Duodenal mucosa (tissue), 2 donors: ENCODE data around the gene PLIN5.
A peak's percentile ranks its signal among the peaks of the same experiment; 100 is the strongest.
"Not testable (repeated sequence)": the region's sequence is repeated elsewhere in the genome, so short reads cannot be mapped to it uniquely, and the experiment has no call there.

ENCODE experiments used
- H3K27ac ChIP-seq: one replicate; pipeline ENCODE4 v1.7.0; 2013; ENCODE audit warnings: low read depth, low read length
- H3K27me3 ChIP-seq, 2 donors: one replicate each; pipeline ENCODE4 v1.7.0; 2013; ENCODE audit warnings: low read length in 2 of 2, control low read depth in 1 of 2; ENCODE audit not compliant: insufficient read depth in 2 of 2, control insufficient read depth in 1 of 2
- H3K36me3 ChIP-seq, 2 donors: one replicate each; pipeline ENCODE4 v1.7.0; 2013; ENCODE audit warnings: low read length in 2 of 2, control low read depth in 1 of 2; ENCODE audit not compliant: insufficient read depth in 2 of 2, control insufficient read depth in 1 of 2
- H3K4me1 ChIP-seq, 2 donors: one replicate each; pipeline ENCODE4 v1.7.0; 2013; ENCODE audit warnings: low read length in 2 of 2, control low read depth in 1 of 2; ENCODE audit not compliant: insufficient read depth in 2 of 2, control insufficient read depth in 1 of 2
- H3K4me3 ChIP-seq, 2 donors: one replicate each; pipeline ENCODE4 v1.7.0; 2013; ENCODE audit warnings: low read length in 2 of 2, low read depth in 1 of 2
- H3K9ac ChIP-seq, 2 donors: one replicate each; pipeline ENCODE4 v1.7.0; 2013; ENCODE audit warnings: low read length in 2 of 2, low read depth in 1 of 2
- H3K9me3 ChIP-seq, 2 donors: one replicate each; pipeline ENCODE4 v1.7.0; 2013; ENCODE audit warnings: low read length in 2 of 2, control low read depth in 1 of 2; ENCODE audit not compliant: control insufficient read depth in 1 of 2

The PLIN5 gene

DNA sequence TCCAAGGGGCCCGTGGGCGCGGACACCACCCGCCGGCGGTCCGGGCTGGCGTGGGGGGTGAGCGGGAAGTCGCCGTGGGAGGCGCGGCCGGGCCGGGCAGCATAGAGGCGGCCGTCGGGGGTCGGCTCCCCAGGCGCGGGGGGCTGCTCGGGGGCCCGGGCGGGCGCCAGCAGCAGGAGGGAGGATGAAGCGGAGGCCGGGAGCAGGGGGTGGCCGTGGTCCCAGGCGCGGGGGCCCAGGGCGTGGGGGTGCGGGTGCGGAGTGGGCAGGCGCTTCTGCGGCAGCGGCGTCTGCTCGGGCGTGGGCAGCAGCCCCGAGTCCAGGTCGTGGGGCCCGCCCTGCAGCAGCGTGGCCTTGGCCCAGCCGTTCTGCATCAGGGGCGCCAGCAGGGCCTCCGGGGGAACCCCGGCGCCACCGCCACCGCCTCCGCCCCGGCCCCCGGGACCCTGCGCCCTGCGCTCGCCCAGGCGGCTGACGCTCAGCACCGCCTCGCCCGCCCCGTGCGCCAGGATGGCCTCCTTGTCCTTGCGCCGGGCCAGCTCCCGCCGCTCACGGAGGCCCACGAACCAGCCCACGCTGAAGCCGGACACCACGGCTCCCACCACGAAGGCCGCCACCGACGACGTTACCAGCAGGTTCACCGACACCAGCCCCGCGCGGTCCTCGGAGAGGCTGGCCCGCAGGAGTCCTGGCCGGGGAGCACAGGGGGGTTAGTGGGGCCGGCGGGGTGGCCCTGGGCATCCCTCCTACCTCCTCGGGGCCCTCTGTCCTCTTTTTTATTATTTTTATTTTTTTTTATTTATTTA lies 9.0 kb upstream of the PLIN5 start:
- peaks cover 6 to 20% of the 10 kb centered on the region in 2 donors for H3K4me1 ChIP-seq
- no peaks in the 10 kb centered on the region for H3K27me3 ChIP-seq
- H3K27ac ChIP-seq: no peak overlapping the region
- no peaks in the 10 kb centered on the region for H3K9me3 ChIP-seq
- H3K9ac ChIP-seq: no peak overlapping the region
- no peaks in the 10 kb centered on the region for H3K36me3 ChIP-seq
- H3K4me3 ChIP-seq: no peak overlapping the region

- no peak overlapping the region for H3K27ac ChIP-seq
- no peaks in the 10 kb centered on the region for H3K9me3 ChIP-seq
- H3K27me3 ChIP-seq: no peaks in the 10 kb centered on the region
- H3K4me1 ChIP-seq: peaks cover 6 to 20% of the 10 kb centered on the region in 2 donors
- H3K9ac ChIP-seq: no peak overlapping the region
- no peaks in the 10 kb centered on the region for H3K36me3 ChIP-seq
- no peak overlapping the region for H3K4me3 ChIP-seq
Measured at GRCh38 chr19:4542896-4543841, 8.1 kb upstream of the PLIN5 start.

DNA sequence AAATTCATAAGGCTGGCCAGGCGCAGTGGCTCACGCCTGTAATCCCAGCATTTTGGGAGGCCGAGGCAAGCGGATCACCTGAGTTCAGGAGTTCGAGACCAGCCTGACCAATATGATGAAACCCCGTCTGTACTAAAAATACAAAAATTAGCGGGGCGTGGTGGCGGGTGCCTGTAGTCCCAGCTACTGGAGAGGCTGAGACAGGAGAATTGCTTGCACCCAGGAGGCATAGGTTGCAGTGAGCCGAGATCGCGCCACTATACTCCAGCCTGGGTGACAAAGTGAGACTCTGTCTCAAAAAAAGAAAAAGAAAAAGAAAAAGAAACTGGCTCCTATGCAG lies 6.8 kb upstream of the PLIN5 start:
- not testable (repeated sequence) for H3K27me3 ChIP-seq, H3K4me3 ChIP-seq, H3K9me3 ChIP-seq, H3K36me3 ChIP-seq, H3K27ac ChIP-seq, H3K9ac ChIP-seq
- peaks cover 4 to 20% of the 10 kb centered on the region in 2 donors for H3K4me1 ChIP-seq

DNA sequence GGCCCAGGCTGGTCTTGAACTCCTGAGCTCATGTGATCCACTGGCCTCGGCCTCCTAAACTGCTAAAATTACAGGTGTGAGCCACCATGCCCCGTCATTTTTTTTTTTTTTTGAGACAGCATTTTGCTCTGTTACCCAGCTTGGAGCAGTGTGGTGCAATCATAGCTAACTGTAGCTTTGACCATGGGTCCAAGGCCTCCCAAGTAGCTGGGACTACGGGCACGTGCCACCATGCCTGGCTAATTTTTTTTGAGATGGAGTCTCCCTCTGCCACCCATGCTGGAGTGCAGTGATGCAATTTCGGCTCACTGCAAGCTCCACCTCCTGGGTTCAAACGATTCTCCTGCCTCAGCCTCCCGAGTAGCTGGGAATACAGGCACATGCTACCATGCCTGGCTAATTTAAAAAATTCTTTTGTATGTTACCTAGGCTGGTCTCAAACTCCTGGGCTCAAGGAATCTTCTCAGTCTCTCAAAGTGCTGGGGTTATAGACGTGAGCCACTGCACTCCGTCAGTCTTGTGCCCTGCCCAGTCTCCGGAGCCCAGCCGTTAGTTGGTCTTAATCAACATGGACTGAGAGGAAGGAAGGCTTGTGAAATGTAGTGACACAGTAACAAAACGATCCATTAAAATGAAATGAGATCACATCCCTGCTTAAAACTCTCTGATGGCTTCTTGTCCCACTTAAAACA lies 6.2 kb upstream of the PLIN5 start:
- Histone ChIP-seq H3K36me3 (no peaks in the 10 kb centered on the region), H3K9ac (no peak overlapping the region), H3K4me1 (peaks cover 4 to 23% of the 10 kb centered on the region in 2 donors), H3K27me3 (no peaks in the 10 kb centered on the region), H3K27ac (no peak overlapping the region), H3K4me3 (no peak overlapping the region), H3K9me3 (no peaks in the 10 kb centered on the region)

- H3K9me3 ChIP-seq: no peaks in the 10 kb centered on the region
- H3K9ac ChIP-seq: peak within 1 kb of the TSS; percentile 52 to 54
- H3K4me3 ChIP-seq: peak within 1 kb of the TSS; percentile 38 to 57
- no peaks in the 10 kb centered on the region for H3K27me3 ChIP-seq
- peak within 1 kb of the TSS; percentile 26 for H3K27ac ChIP-seq
- peaks cover 13 to 28% of the 10 kb centered on the region in 2 donors for H3K4me1 ChIP-seq
- no peaks in the 10 kb centered on the region for H3K36me3 ChIP-seq
Measured at GRCh38 chr19:4539693-4540581, 4.9 kb upstream of the PLIN5 start, which contains the start of gene LRG1. Gene LRG1 (minus strand): TSS chr19:4540036. CDS start chr19:4540013, 23 bp downstream.

- Histone ChIP-seq H3K9ac (no peak overlapping the region), H3K4me3 (peak overlapping the region; percentile 38 to 57), H3K36me3 (no peaks in the 10 kb centered on the region), H3K9me3 (no peaks in the 10 kb centered on the region), H3K27me3 (no peaks in the 10 kb centered on the region), H3K4me1 (peaks cover 13 to 28% of the 10 kb centered on the region in 2 donors), H3K27ac (no peak overlapping the region)
Measured at GRCh38 chr19:4539169-4539692, 4.2 kb upstream of the PLIN5 start.

- Histone ChIP-seq H3K27ac (no peak overlapping the region), H3K9me3 (no peaks in the 10 kb centered on the region), H3K9ac (no peak overlapping the region), H3K4me1 (peaks cover 13 to 28% of the 10 kb centered on the region in 2 donors), H3K36me3 (no peaks in the 10 kb centered on the region), H3K27me3 (peaks cover 0 to 4% of the 10 kb centered on the region in 2 donors), H3K4me3 (no peak overlapping the region)
Measured at GRCh38 chr19:4538601-4538954, 3.6 kb upstream of the PLIN5 start.

DNA sequence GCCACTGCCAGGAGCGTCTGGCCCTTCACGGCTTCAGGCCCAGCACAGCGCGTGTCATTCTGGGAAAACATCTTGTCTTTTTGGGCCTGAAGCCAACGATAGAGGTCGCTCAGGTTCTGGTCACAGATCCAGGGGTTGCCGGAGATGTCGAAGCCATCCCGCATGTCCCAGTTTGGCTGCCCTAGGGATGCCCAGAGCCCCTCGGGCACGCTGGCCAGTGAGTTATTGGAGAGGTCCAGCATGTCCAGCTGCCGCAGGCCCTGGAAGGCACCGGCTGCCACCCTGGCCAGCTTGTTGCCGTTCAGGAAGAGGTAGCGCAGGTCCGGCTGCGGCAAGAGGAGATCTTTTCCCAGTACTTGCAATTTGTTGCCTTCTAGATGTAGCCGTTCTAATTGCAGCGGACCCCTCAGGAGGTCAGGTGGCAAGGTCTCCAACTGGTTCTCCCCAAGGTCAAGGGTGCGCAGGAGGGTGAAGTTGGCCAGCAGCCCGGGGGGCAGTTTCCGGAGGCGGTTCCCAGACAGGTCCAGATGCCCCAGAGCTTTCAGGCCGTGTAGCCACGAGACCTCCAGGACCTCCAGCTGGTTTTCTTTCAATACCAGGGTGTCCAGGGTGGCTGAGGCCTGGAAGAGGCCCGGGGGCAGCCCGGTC lies 3.1 kb upstream of the PLIN5 start:
- no peak overlapping the region for H3K9ac ChIP-seq
- no peaks in the 10 kb centered on the region for H3K9me3 ChIP-seq
- no peaks in the 10 kb centered on the region for H3K36me3 ChIP-seq
- H3K27ac ChIP-seq: no peak overlapping the region
- peaks cover 13 to 28% of the 10 kb centered on the region in 2 donors for H3K4me1 ChIP-seq
- no peak overlapping the region for H3K4me3 ChIP-seq
- H3K27me3 ChIP-seq: peaks cover 0 to 4% of the 10 kb centered on the region in 2 donors

- Histone ChIP-seq H3K27ac (no peak overlapping the region), H3K9ac (no peak overlapping the region), H3K4me1 (peaks cover 13 to 28% of the 10 kb centered on the region in 2 donors), H3K27me3 (peaks cover 0 to 5% of the 10 kb centered on the region in 2 donors), H3K4me3 (no peak overlapping the region), H3K36me3 (no peaks in the 10 kb centered on the region), H3K9me3 (no peaks in the 10 kb centered on the region)
Measured at GRCh38 chr19:4536798-4537197, 1.8 kb upstream of the PLIN5 start.
